GM18909 (cell line): ENCODE measurements around the gene SLC38A8.

Experiments
- ATAC-seq: cut with Tn5 transposase; IDR thresholded peaks from one replicate; pipeline ENCODE4 v1.9.1; 2021; ENCODE audit warnings: mild to moderate bottlenecking; ENCODE audit not compliant: unreplicated experiment, poor library complexity

SLC38A8 gene

DNA sequence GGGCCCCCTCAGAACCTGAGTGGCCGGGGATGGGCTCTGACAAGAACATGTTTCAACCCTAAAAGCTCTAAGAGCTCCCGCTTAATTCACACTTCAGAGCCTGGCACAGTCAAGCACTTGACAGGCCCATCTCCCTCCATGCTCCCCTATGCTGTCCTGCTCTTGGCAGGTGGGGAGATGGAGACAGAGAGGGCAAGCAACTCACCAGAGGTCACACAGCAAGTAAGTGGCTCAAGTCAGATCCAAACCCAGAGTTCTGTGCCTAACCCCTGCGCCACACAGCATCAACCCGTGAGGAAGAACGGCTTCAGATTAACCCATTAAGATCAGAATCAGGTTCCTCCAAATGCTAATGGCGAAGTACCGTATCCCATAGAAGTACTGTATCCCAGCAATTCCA, 38.2 kb downstream of the SLC38A8 start:
- no peak for ATAC-seq

DNA sequence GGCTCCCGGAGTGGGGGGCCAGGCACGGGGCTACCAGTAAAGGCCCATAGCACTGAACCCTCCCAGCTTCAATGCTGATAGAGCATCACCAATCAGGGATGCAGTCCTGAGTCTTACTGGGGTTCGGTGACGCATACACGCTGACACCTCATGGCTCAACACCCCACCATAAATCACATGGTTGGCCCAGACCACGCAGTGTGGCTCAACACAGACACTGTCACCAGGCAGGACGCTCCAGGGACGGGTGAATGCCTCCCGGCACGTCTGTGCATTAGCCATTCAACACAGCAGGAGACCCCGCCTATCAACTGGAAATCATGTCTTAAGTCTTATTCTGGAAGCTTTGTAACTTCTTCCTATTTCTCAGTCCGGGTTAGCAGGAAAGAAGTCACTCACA, 39.6 kb downstream of the SLC38A8 start:
- no peak for ATAC-seq

DNA sequence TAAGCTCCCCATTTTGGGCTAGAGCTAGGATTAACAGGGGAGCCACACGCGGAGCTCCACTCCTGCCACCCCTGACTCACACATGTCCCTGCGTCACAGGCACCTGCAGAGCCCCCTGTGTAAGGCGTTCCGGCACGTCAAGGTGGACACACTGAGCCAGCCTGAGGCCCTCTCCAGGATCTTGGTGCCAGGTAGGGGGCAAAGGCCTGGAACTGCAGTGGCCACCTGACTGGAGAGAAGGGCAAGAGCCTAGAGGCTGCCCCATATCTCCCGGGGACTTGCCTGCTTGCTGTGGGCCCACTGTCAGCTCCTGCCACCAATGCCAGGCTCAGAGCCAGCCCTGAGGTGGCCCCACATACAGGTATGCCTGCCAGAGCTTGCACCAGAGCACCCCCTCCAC, 40.9 kb downstream of the SLC38A8 start:
- ATAC-seq = no peak

DNA sequence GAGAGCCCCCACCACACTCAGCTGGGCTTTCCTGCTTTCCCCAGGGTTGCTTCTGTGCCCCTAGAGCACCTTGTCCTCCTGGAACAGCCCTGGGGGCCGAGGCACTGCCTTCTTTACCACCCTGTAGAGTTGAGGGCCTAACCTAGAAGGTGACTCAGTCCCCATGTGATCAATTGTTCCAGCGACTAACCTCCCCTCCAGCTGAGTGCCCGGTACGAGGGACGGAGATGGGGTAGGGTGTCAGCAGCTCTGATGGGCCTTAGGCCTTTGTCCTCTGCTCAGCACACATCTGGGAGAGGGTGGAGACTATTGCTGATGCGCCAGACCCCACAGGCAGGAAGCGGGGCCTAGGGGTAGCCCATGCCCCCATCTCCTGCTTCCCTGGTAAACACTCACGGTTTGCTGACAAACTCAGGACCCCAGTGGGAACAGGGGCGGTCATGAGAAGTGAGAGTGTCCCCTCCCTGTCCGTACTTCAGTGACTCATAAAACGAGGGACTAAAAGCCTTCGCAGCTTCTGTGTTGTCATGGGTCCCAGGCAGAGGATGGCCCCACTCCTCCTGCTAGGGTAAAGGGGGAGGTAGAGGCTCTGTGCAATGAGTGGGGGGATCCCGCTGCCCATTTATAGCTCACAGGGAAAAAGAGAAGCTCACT, 41.5 kb downstream of the SLC38A8 start:
- ATAC-seq = no peak

DNA sequence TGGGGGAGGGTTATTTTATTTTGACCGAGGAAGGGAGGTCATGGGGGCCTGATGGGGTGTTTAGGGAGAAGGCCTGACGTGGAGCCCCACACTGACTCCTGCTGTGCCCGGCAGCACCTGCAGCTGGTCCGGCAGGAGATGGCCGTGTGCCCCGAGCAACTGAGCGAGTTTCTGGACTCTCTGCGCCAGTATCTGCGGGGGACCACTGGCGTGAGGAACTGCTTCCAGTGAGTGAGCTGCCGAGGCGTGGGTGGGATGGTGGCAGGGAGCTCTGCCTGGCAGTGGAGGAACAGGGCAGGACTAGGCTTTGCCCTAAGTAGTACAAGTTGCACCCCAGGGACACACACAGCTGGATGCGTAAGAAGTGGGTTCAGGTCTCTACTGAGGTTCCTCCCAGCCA, 44.5 kb downstream of the SLC38A8 start:
- no peak for ATAC-seq

DNA sequence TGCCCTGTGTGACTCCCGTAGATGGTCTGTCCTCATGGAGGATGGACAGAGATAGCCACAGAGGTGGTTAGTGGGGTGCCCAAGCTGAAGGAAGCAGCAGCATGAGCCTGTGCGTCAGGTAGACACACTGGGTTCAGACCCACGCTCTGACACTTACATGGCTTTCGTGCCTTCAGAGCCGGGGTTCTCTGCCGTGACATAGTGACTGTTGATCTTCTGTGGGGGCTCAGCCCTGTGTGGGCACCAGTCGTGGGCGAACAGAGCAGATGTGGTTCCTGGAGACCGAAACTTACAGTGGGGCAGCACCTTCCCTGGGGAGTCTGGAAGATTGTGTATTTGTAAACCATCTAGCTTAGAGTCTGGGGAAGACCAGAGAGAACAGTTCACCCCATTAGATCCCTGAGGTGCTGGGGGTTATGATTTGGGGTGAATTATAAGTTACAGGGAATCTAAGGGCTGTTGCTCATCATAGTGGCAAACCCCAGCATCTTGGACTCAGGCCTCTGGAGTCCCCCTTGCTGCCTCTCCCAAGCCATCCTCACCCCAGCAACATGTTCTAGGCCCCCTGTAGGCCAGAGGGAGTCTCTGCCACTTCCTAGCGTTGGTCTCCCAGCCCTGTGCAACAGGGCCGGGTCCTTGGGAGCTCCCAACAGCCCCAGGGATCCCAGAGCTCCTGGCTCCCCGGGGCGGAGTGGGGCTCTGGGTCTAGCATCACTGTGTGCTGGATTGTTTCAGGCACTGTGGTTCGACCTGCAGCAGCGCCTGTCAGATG, 45.9 kb downstream of the SLC38A8 start:
- ATAC-seq = no peak

DNA sequence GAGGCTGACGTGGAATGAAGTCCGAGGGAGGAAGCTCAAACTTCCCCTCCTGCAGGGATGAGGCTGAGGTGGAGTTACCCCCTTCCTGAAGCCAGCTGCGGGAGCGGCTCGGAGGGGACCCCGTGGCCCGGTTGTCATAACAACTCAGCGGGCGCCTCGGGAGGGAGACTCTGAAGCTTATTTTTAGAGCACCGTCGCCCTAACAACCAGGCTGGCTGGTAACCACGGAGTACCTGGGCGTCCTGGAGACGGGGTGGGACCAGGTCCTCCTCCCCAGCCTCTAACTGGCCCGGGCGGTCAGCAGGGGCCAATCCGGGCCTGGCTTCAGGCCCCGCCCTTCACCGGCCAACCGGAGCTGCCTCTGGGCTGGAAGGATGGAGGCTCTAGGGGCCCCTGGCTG, 46.8 kb downstream of the SLC38A8 start:
- no peak for ATAC-seq

DNA sequence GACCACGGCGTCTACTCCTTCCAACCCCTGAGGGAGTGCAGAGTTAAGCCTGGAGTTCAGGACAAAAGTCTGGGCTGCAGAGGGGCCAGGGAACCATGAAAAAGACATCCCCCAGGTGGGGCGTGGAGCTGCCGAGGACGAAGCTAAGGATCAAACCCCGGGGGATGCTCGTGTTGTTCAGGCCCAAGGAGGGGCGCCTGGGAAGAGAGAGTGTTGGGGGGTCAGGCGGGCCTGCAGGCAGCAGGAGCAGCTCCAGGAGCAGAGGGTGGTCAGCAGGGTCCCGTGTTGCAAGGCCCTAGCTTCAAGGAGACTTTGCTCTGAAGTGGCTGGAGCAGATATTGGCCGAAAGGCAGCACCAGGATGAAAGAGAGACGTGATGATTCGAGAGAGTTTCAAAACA, 47.9 kb downstream of the SLC38A8 start:
- no peak for ATAC-seq

DNA sequence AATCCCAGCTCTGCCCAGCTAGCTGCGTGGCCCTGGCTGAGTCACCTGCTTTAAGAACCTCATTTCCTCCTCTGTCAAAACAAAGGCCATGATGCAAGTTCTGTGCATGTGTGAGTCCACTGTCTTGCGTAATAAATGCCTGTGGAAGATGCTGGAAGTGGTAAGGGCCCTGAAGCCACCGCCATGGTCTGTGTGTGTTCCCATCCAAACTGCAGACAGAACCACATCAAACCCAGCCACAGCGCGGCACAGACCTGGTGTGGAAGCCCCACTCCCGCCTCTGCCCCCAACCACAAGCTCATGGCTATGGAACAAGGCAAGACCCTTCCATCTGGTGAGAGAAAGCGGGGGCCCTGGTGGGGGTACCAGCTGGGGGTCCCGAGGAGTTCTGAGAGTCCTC, 48.5 kb downstream of the SLC38A8 start:
- ATAC-seq = no peak

DNA sequence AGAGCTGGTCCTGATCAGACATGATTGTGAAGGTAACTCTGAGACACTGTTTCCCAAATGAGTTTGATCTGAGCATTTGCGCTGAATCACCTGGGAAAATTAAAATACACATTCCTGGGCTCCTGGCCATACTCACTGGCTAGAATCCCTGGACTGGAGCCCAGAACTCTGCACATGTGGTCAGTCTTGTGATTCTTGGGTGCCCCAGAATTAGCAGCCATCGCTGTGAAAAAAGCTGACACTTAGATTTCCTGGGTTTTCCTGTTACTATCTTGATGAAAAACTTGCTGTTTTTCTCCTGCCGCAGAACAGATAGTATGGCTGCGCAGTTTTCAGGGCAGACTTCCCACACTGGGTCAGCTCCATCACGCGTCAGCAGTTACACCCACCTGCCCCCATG, 50.0 kb downstream of the SLC38A8 start:
- ATAC-seq = no peak

DNA sequence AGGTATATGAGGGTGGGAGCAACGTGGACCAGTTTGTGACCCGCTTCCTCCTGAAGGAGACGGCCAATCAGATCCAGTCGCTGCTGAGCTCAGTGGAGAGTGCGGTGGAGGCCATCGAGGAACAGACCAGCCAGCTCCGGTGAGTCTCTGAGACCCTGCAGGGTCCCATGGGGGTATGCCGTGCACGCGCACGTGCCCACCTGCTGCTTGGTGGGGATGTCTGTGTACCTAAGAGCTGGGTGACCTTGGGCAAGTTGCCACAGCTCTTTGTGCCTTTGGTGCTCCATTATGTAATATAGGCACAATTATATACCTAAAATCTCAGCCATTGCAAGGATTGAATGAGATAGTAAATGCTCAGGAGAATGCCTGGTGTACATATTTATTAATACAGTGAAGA, 52.1 kb downstream of the SLC38A8 start:
- ATAC-seq = no peak

DNA sequence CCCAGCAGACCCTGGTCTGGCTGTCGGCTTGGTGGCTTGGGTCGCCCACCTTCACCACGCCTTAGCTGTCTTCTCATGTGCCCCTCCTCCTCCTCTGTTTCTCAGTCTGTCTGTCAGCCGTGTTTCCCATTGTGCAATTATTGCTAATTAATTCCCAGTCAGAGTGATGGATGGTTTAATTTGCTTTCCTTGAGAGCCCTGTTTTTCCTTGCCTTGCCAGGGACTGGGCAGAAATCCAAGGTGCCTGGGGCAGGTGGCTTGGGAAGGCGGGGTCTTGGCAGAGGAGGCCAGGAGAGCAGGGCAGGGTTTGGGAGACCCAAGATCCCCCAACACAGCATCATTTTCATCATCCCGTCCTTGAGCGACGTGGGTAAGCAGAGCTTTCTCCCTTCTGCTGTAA, 53.3 kb downstream of the SLC38A8 start:
- ATAC-seq = no peak

DNA sequence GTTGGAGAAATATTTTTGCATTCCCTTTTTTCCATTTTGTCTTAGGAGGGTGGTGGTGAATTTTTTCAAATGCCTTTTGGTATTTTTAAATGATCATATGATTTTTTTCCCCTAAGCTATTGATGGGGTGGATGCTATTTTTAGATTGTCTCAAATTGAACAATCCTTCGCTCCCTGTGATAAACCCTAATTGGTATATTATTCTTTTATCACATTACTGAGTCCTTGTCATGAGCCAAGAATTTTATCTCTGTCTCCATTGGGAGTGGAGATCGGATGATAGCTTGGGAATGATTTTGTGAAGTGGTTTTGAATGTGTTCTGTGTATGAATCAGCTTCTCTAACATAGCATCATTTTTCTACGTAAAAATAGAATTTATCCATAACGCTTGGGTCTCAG, 59.1 kb downstream of the SLC38A8 start:
- no peak for ATAC-seq

DNA sequence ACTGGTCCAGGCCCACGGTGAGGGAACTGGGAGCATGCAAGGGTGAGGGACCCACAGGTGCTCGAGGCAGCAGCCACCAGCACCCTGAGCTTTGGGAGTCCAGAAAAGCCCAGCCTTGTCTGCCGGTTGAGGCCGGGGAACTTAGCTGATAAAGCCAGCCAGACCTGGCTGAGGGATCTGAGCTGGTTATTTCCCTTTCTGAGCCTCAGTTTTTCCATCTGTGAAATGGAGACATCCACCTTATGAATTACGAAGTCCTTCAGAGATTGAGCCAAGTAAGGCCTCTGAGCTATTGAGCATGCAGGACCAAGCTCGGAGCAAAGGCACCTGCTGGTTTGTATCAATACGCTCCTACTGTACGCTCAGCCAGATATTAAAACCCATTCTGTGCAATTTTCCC, 60.8 kb downstream of the SLC38A8 start:
- ATAC-seq = no peak

DNA sequence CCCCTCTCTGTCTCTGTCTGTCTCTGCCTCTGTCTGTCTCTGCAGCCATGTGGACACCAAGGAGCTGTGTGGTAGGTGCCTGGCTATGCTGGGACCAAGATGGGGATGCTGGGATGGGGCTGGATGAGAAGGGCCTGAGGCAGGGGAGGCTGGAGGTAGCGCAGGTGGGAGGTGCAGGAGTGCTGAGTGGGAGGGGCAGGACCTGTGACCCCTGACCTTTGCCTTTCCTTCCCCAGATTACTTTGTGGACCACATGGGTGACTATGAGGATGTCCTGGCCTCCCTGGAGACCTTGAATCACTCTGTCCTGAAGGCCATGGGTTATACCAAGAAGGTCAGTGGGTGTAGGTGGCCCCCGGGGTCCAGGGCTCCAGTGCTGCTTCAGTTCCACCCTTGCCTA, 61.8 kb downstream of the SLC38A8 start:
- ATAC-seq = no peak

DNA sequence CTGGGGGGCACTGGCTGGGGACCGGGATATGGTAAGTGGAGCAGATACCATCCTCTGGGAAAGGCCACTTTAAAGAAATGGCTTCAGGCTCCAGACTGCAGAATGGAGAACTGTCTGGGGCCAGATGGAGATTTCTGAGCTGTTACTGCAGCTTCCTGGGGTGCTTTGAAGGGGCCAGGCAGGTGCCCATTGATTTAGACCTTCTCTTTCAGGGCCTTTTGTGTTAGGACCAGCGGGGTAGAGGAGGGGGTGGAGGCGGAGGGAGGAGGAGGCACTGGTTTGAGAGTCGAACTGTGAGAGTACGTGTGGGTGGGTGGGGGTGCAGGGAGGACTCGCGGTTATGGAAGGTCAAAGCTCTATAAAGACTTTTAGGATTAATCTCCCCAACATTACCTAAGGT, 63.2 kb downstream of the SLC38A8 start:
- no peak for ATAC-seq

DNA sequence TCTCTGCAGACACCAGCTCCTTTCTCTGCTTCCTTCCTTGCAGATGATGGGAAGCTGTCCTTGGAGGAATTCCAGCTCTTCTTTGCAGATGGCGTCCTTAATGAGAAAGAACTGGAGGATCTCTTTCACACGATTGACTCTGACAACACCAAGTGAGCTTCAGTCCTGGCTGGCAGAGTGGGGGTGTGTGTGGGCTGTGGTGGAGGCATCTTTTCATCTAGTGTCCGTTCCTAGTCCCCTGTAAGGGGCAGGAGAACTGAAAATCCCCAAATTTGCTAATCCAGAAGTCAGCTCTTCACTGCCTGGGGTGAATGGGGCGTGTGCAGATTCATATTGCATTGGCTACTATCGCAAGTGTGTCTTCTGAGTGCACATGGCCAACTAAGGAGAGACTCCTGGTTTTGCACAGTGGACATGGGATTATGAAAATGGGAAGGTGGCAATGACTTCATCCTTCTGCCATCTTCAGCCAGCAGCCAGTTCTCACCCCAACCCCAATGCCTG, 64.1 kb downstream of the SLC38A8 start:
- ATAC-seq = no peak

DNA sequence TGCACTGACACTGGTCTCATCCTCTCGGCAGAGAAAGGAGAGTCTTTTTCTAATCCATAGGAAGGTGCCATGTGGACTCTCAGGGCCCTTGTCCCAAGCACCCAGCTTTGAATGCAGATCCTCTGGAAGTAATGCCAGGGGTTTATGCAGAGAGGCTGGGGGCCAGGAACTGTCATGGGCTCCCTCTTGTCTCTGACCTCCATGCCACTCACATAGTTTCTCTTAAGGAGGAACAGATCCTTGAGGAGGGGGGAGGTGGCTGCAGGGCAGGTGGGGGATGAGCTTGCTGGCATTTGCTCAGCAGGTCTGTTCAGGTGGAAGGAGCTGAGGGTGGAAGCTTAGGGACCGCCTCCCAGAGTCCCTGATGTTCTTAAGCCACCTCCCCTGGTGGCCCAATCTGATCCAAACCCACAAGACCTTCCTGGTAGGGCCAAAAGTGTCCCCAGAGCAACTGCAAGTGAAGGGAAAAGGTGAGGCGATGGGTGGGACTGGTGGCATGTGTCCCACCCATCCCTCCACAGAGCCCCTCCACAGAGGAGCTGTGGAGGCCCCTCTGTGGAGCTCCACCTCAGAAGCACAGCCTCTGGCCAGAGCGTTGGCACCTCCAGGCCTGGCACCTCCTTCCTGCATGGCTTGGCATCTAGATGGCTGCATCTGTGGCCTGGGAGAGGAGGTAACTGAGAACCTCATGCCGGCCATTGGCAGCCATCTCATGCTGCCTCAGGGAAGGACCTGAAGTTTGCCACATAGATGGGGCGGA, 65.4 kb downstream of the SLC38A8 start:
- ATAC-seq = no peak

DNA sequence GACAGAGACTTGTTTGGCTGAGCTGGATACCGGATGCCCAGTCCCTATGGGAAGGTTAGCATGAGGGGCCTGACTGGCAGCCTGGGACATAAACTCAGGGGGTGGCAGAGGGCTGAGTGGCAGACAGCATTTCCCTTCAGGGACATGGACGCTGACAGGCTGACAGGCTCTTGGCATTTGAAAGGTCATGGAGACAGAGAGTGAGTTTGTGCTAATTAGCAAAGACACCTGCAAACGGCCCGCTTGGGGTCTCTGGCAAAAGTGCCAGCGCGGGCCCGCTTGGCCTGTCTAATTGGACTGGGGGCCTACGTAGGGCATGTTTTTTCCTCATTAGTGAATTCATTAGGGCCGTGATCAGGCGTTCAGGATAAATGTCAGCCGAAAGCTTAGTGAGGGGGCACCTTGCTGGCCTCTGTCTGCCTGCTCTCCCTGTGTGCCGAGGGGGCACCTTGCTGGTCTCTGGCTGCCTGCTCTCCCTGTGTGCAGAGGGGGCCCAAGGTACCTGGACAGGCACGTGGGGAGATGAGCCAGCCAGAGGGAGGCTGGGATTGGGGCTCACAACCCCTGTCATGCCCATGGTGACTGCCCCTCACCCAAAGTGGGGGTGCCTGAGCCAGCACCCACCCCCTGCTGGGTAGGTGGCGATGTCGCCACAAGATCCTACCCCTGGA, 66.9 kb downstream of the SLC38A8 start:
- ATAC-seq = no peak

DNA sequence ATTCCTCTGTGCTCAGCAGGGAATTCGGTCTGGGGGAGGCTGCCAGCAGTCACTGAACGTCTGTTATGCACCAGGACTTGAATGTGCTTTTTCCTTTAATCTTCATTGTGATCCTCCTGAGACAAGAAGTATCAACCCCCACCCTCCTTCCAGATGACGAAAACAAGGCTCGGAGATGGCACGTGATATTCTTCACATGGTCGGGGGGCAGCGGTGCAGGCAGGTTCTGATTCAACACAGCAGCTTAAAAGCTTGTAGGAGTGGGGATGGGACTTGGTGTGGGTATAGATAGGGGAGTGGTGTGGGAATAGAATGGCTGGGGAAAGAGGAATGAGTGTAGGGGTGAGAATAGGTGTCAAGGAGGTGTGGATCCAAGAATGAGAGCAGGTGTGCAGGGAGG, 68.1 kb downstream of the SLC38A8 start:
- ATAC-seq = no peak
